Measurements from ENCODE around the gene NSUN7.

NSUN7 gene

DNA sequence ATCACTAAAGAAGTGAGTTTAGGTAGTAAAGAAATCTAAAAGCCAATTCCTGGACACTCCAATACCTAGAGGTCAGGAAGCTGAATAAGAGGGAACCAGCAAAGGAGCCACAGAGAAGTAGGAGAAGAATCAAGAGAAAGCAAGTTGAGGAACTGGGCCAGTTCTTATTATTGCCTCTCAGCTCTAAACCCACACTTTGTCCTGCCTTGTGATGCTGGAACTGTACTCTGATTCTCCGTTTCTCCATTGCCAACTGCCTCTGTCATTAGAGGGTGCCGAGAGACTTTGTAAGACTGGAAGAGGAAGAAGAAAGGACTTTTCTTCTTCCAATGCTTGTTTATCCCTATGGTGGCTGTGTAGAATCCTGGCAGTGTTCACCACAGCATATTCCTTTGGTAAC lies 38.6 kb downstream of the NSUN7 start:
- H3K9ac ChIP-seq (ENCODE audit: low read length) = no peak overlapping the region
- H3K4me3 ChIP-seq (ENCODE audit: low read depth, low read length, poor library complexity, severe bottlenecking) = no peak overlapping the region
- H3K79me2 ChIP-seq (ENCODE audit: insufficient read depth, low read length) = no peaks in the 10 kb centered on the region
- H3K4me2 ChIP-seq (ENCODE audit: low read length) = no peak overlapping the region
- no peaks in the 10 kb centered on the region for H3K9me2 ChIP-seq (ENCODE audit: low read depth, low read length)
- no peaks in the 10 kb centered on the region for H3K4me1 ChIP-seq (ENCODE audit: insufficient read depth, low read length, severe bottlenecking)
- H3K36me3 ChIP-seq (ENCODE audit: insufficient read depth, low read length) = no peaks in the 10 kb centered on the region
- TF ChIP-seq EZH2 (IDR thresholded peaks at IDR 0.05; ENCODE audit: borderline replicate concordance, low read length) (no peak), CTCF (IDR thresholded peaks at IDR 0.05; ENCODE audit: low read length) (no peak)
- H4K20me1 ChIP-seq (ENCODE audit: insufficient read depth, low read length) = no peaks in the 10 kb centered on the region
- H2AFZ ChIP-seq (ENCODE audit: low read length) = no peak overlapping the region
- H3K9me3 ChIP-seq (ENCODE audit: low read length) = no peaks in the 10 kb centered on the region
- H3K27me3 ChIP-seq (ENCODE audit: insufficient read depth, low read length) = no peaks in the 10 kb centered on the region
- H3K27ac ChIP-seq (ENCODE audit: low read depth, low read length, poor library complexity, severe bottlenecking) = no peak overlapping the region
- no peaks in the 10 kb centered on the region for H3F3A ChIP-seq (ENCODE audit: insufficient read depth, low read length)

DNA sequence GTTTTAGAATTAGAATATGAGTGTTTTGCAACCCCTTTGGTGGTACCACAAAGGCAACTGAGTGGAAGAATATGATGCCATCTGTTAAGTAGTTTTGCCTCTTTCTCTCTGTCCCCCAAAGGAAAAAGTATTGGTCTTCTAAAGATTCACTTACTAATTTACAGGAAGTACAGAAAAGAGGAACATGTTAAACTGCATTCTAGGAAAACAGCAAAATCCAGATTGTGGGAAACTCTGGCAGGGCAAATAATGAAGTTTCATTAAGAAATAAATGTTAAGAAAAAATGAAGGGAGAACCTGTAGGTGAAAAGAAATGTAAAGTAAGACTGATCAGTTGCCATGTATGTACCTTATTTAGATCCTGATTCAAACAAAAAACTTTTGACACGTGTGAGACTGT lies 39.3 kb downstream of the NSUN7 start:
- Histone ChIP-seq H3K79me2 (ENCODE audit: insufficient read depth, low read length) (no peaks in the 10 kb centered on the region), H3K27ac (ENCODE audit: low read depth, low read length, poor library complexity, severe bottlenecking) (no peak overlapping the region), H3K27me3 (ENCODE audit: insufficient read depth, low read length) (no peaks in the 10 kb centered on the region), H3K9me2 (ENCODE audit: low read depth, low read length) (no peaks in the 10 kb centered on the region), H4K20me1 (ENCODE audit: insufficient read depth, low read length) (no peaks in the 10 kb centered on the region), H3K9ac (ENCODE audit: low read length) (no peak overlapping the region), H3K4me1 (ENCODE audit: insufficient read depth, low read length, severe bottlenecking) (no peaks in the 10 kb centered on the region), H3F3A (ENCODE audit: insufficient read depth, low read length) (no peaks in the 10 kb centered on the region), H2AFZ (ENCODE audit: low read length) (no peak overlapping the region), H3K9me3 (ENCODE audit: low read length) (no peaks in the 10 kb centered on the region), H3K36me3 (ENCODE audit: insufficient read depth, low read length) (no peaks in the 10 kb centered on the region), H3K4me2 (ENCODE audit: low read length) (no peak overlapping the region), H3K4me3 (ENCODE audit: low read depth, low read length, poor library complexity, severe bottlenecking) (no peak overlapping the region)
- TF ChIP-seq EZH2 (IDR thresholded peaks at IDR 0.05; ENCODE audit: borderline replicate concordance, low read length) (no peak), CTCF (IDR thresholded peaks at IDR 0.05; ENCODE audit: low read length) (no peak)

DNA sequence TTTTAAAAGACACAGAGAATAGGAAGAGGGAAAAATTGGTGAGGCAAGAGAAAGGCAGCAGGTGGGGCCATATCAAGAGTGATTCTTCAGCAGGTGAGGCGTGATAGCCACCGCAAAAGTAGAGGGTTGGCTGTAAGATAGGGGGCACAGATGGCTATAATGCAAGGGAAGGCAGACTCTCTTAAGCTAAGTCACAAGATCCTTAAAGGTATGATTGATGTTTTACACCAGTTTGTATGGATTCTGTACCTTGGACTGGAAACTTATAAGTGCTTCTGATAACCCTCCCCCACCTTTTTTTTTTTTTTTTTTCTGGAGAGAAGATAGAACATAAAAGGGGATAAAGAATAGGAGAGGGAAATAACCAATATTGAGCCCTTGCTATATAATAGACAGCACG lies 40.0 kb downstream of the NSUN7 start:
- Histone ChIP-seq H3K36me3 (ENCODE audit: insufficient read depth, low read length) (no peaks in the 10 kb centered on the region), H3K9me3 (ENCODE audit: low read length) (no peaks in the 10 kb centered on the region), H3K4me1 (ENCODE audit: insufficient read depth, low read length, severe bottlenecking) (no peaks in the 10 kb centered on the region), H3K4me2 (ENCODE audit: low read length) (no peak overlapping the region), H3K27ac (ENCODE audit: low read depth, low read length, poor library complexity, severe bottlenecking) (no peak overlapping the region), H3K9ac (ENCODE audit: low read length) (no peak overlapping the region), H2AFZ (ENCODE audit: low read length) (no peak overlapping the region), H4K20me1 (ENCODE audit: insufficient read depth, low read length) (no peaks in the 10 kb centered on the region), H3K79me2 (ENCODE audit: insufficient read depth, low read length) (no peaks in the 10 kb centered on the region), H3K27me3 (ENCODE audit: insufficient read depth, low read length) (no peaks in the 10 kb centered on the region), H3K9me2 (ENCODE audit: low read depth, low read length) (no peaks in the 10 kb centered on the region), H3F3A (ENCODE audit: insufficient read depth, low read length) (no peaks in the 10 kb centered on the region), H3K4me3 (ENCODE audit: low read depth, low read length, poor library complexity, severe bottlenecking) (no peak overlapping the region)
- TF ChIP-seq EZH2 (IDR thresholded peaks at IDR 0.05; ENCODE audit: borderline replicate concordance, low read length) (no peak), CTCF (IDR thresholded peaks at IDR 0.05; ENCODE audit: low read length) (no peak)
